ENCODE measurements around the gene CCDC170. TPM values are rescaled to one million over a fixed set of nuclear protein-coding genes. Genes with fewer than 3 reads are reported as not detected.

CCDC170 gene
- polyA plus RNA-seq, 6 donors from 2014 or later: not detected

DNA sequence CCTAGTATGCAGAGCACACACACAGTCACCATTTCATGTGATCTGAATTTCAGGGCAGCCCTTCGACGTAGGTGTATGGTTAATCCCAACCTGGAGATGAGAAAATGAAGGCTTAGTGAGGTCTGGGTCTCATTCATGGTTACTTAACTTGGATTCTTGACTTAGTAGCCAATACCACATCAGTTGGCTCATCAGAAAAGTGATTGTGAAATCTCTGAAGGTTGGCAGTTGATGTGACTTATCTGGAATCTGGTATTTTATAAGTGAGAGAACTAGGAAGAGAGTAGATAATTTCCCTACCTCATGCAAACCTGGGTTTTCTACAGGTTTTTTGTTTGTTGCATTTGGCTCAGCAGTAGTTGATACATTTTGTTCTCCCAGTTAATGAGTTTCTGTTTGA lies 123.7 kb downstream of the CCDC170 start:
- H3K36me3 Mint-ChIP-seq: no peaks in the 10 kb centered on the region
- peaks cover 0 to 23% (median 0%) of the 10 kb centered on the region in 3 donors for H3K27me3 Mint-ChIP-seq
- ATAC-seq (ENCODE audit: low read depth in 2 of 2) (no peak), DNase-seq (no peak)
- H3K4me1 Mint-ChIP-seq: no peaks in the 10 kb centered on the region
- peaks cover 0 to 10% (median 0%) of the 10 kb centered on the region in 7 donors for H3K9me3 Mint-ChIP-seq
- H3K4me3 Mint-ChIP-seq: no peak overlapping the region
- peak overlapping the region in 1 of 6 donors; percentile 17 for H3K27ac Mint-ChIP-seq

DNA sequence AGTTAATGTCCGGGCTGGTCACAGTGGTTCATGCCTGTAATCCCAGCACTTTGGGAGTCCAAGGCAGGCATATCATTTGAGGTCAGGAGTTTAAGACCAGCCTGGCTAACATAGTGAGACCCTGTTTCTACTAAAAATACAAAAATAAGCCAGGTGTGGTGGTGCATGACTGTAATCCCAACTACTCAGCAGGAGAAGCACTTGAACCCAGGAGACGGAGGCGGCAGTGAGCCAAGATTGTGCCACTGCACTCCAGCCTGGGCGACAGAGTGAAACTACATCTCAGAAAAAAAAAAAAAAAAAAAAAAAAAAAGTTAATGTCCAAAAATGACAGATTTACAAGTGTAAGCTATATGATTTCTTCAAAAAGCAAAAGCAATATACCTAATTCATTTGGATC lies 124.9 kb downstream of the CCDC170 start:
- H3K4me3 Mint-ChIP-seq: no peak overlapping the region
- H3K27me3 Mint-ChIP-seq: peaks cover 0 to 21% (median 0%) of the 10 kb centered on the region in 3 donors
- H3K4me1 Mint-ChIP-seq: no peaks in the 10 kb centered on the region

DNA sequence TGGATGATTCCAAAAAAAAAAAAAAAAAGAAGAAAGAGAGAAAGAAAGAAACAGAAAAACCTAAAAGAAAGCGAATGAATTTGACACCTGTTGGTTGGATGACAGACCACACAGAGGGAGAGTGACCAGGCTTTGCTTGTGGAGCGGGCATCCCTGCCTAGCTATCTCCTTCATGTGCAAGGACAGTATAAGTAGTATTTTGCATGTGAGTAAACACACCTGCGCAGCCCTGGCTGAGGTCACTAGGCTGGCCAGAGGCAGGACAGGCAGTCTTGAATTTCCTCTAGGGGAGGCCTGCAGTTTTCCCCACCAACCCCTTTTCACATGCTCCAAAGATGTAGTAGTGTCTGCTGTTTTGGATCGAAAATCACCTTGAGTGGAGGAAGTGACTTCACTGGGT lies 126.4 kb downstream of the CCDC170 start:
- H3K4me3 Mint-ChIP-seq: no peak overlapping the region
- no peak for DNase-seq
- H3K4me1 Mint-ChIP-seq: no peaks in the 10 kb centered on the region
- no peak overlapping the region for H3K27ac Mint-ChIP-seq
- H3K9me3 Mint-ChIP-seq: peaks cover 0 to 10% (median 0%) of the 10 kb centered on the region in 7 donors
- no peaks in the 10 kb centered on the region for H3K36me3 Mint-ChIP-seq
- ATAC-seq (ENCODE audit: low read depth in 2 of 2): no peak
- peaks cover 0 to 18% (median 0%) of the 10 kb centered on the region in 3 donors for H3K27me3 Mint-ChIP-seq

More for the DNA sequence above, 124.9 kb downstream of the CCDC170 start:
- DNase-seq: no peak
- Mint-ChIP-seq H3K36me3 (no peaks in the 10 kb centered on the region), H3K9me3 (peaks cover 0 to 10% (median 0%) of the 10 kb centered on the region in 7 donors), H3K27ac (no peak overlapping the region)
- ATAC-seq (ENCODE audit: low read depth in 2 of 2): no peak

DNA sequence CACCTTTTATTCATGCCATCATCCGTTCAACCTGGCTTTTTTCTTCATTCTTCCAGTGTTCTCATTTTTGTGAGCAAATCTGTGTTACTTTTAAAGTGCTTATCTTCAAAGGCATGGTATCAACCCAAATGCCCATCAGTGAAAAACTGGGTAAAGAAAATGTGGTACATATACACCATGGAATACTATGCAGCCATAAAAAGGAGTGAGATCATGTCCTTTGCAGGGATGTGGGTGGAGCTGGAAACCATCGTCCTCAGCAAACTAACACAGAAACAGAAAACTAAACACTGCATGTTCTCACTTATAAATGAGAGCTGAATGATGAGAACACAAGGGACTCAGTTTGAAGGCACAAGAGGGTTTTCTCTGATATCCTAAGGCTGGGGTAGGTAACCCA lies 130.3 kb downstream of the CCDC170 start:
- no peak for ATAC-seq (ENCODE audit: low read depth in 2 of 2)
- H3K9me3 Mint-ChIP-seq: no peaks in the 10 kb centered on the region
- no peaks in the 10 kb centered on the region for H3K36me3 Mint-ChIP-seq
- DNase-seq: no peak
- no peaks in the 10 kb centered on the region for H3K27me3 Mint-ChIP-seq
- H3K27ac Mint-ChIP-seq: no peak overlapping the region
- no peak overlapping the region for H3K4me3 Mint-ChIP-seq
- H3K4me1 Mint-ChIP-seq: no peaks in the 10 kb centered on the region

DNA sequence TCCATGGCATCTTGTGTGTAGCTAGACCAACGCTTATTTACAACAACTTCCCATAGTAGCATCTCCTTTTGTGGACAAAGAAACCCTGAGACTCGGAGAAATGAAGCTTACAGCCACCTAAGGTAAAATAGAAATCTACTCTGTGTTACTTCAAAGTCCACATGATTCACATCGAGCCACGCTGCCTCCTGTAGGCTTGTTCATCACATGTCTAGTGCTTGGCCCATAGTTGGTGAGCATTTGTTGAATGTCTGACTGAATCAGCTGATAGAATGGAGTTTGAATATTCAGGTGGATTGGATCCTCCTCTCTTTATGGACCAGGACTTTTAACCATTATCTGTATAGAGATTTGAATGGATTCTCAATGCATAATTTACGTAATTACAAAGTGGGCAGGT lies 130.7 kb downstream of the CCDC170 start:
- Mint-ChIP-seq H3K27me3 (no peaks in the 10 kb centered on the region), H3K36me3 (no peaks in the 10 kb centered on the region), H3K27ac (no peak overlapping the region), H3K4me3 (no peak overlapping the region), H3K4me1 (no peaks in the 10 kb centered on the region), H3K9me3 (no peaks in the 10 kb centered on the region)
- DNase-seq: no peak
- ATAC-seq (ENCODE audit: low read depth in 2 of 2): no peak

DNA sequence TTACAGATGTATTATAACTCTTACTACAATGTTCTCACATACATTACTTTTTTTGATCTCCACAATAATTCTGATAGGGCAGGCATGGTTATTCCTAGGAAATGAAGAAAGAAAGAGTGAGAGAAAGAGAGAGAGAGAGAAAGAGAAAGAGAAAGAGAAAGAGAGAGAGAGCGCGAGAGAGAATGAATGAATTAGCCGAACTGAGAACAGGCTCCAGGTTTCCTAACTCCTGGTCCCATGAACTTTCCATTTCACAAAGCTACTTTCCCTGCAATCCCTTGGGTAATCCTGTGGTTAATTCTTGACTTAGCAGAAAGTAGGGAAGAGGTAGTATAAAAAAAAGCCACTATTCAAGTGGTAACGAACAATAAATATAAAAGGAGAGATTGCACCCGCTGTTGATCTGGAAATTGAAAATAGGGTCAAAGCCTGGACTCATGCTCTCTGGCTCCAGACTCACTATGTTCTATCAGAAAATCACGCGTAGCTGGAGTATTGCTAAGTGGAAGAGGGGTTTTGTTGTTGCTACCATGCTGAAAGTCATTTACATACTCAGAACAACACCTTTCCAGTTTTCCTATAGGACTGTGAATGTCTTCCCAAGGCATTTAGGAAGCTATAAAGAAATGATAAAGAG lies 131.2 kb downstream of the CCDC170 start:
- Mint-ChIP-seq H3K4me1 (no peaks in the 10 kb centered on the region), H3K9me3 (no peaks in the 10 kb centered on the region), H3K27me3 (peaks cover 0 to 5% (median 0%) of the 10 kb centered on the region in 3 donors), H3K36me3 (no peaks in the 10 kb centered on the region), H3K27ac (no peak overlapping the region), H3K4me3 (no peak overlapping the region)
- ATAC-seq (ENCODE audit: low read depth in 2 of 2) (no peak), DNase-seq (no peak)

DNA sequence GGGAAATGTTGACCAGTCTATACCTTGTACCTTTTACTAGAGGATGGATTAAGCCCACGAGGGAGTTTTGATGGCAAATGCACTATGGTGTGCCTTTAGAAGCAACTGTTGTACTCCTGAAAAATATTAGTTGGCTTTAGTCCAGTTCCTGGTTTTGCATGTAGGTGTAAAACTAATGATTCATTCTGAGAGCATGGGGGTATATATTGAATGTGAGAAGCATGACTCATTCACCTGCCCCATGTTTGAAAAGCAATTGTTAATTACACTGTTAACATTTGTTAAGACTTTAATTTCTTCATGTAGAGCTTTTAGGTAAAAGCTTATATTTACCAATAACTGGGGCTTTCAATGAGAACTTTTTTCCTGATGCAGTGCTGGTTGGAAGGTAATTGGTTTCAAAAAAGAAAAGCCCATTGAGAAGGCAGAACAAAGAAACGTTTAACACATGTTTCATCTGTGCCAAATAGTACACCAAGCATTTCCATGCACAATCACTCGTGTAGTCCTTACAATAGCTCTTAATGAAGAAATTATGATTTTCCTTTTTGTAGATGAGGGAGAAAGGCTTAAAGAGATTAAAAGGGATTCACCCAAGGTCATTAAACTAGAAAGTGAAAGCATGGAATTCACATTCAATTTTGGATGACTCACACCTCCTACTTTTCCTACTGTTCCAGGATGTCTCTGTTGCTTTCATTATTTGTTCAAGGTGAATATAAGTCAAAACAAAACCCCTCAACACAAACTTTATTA lies 134.1 kb downstream of the CCDC170 start:
- peak overlapping the region in 1 of 6 donors; percentile 36 for H3K27ac Mint-ChIP-seq
- no peaks in the 10 kb centered on the region for H3K9me3 Mint-ChIP-seq
- no peaks in the 10 kb centered on the region for H3K36me3 Mint-ChIP-seq
- DNase-seq (no peak), ATAC-seq (ENCODE audit: low read depth in 2 of 2) (no peak)
- H3K4me3 Mint-ChIP-seq: no peak overlapping the region
- no peaks in the 10 kb centered on the region for H3K4me1 Mint-ChIP-seq
- H3K27me3 Mint-ChIP-seq: peaks cover 0 to 5% (median 0%) of the 10 kb centered on the region in 3 donors

DNA sequence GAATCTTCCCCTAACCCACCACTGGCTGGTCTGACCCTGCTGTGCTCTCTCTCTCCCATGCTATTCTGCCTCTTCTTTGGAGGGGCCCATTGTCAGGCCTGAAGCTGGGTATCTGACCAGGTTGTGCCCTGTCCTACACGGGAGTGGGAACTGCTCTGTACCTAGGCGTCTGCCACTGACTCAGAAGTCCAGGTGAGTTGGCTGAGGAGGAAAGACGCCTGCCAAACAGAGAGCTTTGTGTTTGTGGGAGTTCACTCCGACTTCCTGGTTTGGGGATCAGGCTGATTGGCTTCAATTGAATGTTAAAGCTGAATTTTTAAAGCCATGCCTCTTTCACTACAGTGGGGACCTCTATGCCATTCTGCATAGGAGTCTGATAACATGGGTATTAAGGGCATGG lies 136.0 kb downstream of the CCDC170 start:
- no peaks in the 10 kb centered on the region for H3K9me3 Mint-ChIP-seq
- H3K4me1 Mint-ChIP-seq: no peaks in the 10 kb centered on the region
- DNase-seq: no peak
- no peak overlapping the region for H3K4me3 Mint-ChIP-seq
- no peak for ATAC-seq (ENCODE audit: low read depth in 2 of 2)
- H3K27me3 Mint-ChIP-seq: peaks cover 0 to 5% (median 4%) of the 10 kb centered on the region in 3 donors
- H3K27ac Mint-ChIP-seq: no peak overlapping the region
- H3K36me3 Mint-ChIP-seq: no peaks in the 10 kb centered on the region

DNA sequence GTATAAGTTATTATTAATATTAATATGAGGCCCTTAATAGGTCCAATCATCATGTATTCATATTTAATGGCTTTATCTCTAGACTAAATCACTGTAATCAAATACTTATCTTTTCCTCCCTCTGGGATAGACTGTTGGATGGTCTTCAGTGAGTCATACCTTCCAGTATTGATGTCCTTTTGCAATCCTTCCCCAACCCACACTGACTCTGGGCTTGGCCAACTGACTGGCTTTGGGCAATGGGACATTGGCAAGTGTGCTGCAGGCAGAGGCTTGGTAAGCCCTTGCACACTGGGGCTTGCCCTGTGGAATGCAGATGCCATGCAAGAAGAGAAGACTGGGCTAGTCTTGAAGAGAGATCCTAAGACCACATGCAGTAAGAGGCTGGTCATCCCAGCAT lies 136.6 kb downstream of the CCDC170 start:
- no peaks in the 10 kb centered on the region for H3K9me3 Mint-ChIP-seq
- peaks cover 0 to 5% (median 4%) of the 10 kb centered on the region in 3 donors for H3K27me3 Mint-ChIP-seq
- DNase-seq (no peak), ATAC-seq (ENCODE audit: low read depth in 2 of 2) (no peak)
- no peaks in the 10 kb centered on the region for H3K4me1 Mint-ChIP-seq
- H3K36me3 Mint-ChIP-seq: no peaks in the 10 kb centered on the region
- H3K27ac Mint-ChIP-seq: no peak overlapping the region
- H3K4me3 Mint-ChIP-seq: no peak overlapping the region

DNA sequence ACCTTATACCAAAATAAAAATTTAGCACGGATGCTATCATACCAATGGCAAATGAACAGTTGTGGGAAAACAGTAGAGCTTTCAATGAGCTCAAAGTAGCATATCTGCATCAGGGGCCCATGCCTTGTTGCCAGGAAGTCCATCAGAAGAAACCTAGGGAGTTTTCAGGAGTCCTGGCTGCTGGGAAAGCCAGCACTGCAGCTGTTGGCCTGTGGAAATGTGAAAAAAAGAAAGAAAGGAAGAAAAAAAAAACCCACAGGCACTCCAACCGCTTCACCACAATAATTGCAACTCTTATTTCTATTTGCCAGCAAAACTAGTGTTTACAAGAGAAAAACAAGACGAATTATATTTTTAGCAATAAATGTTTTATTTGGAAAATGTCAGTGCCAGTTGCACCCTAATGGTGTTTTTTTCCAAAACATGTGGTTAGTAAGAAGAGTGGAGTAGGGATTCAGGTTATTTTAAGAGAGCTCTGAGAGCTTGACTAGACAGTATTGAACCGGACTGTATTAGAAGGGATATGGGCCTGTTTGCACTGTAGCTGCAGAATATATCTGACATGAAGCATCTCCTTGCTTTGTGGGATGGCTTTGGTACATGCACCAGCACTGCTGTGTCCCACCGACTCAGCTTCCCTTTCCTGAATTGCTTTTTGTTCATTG lies 137.3 kb downstream of the CCDC170 start:
- Mint-ChIP-seq H3K4me1 (no peaks in the 10 kb centered on the region), H3K27me3 (peaks cover 0 to 5% (median 4%) of the 10 kb centered on the region in 3 donors), H3K9me3 (peaks cover 0 to 4% (median 0%) of the 10 kb centered on the region in 7 donors), H3K36me3 (no peaks in the 10 kb centered on the region), H3K27ac (no peak overlapping the region), H3K4me3 (no peak overlapping the region)
- DNase-seq (no peak), ATAC-seq (ENCODE audit: low read depth in 2 of 2) (no peak)

DNA sequence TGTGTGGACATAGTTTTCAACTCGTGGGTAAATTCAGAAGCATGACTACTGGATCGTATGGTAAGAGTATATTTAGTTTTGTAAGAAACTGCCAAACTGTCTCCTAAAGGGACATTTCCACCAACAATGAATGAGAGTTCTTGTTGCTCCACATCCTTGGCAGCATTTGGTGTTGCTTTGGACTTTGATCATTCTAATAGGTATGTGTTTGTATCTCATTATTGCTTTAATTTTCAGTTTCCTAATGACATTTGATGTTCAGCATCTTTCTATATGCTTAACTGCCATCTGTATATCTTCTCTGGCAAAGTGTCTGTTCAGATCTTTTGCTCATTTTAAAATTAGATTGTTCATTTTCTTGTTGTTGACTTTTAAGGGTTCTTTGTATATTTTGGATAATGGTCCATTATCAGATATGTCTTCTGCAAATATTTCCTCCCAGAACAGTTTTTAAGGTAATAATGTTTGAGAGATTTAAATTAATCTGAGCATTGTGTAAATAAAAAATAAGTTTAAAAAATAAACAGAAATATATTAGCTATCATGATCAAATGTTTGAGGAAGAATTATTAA lies 138.7 kb downstream of the CCDC170 start:
- ATAC-seq (ENCODE audit: low read depth in 2 of 2): no peak
- Mint-ChIP-seq H3K4me3 (no peak overlapping the region), H3K4me1 (no peaks in the 10 kb centered on the region), H3K27ac (no peak overlapping the region), H3K27me3 (peaks cover 0 to 5% (median 4%) of the 10 kb centered on the region in 3 donors), H3K36me3 (no peaks in the 10 kb centered on the region), H3K9me3 (peaks cover 0 to 5% (median 0%) of the 10 kb centered on the region in 7 donors)
- no peak for DNase-seq

DNA sequence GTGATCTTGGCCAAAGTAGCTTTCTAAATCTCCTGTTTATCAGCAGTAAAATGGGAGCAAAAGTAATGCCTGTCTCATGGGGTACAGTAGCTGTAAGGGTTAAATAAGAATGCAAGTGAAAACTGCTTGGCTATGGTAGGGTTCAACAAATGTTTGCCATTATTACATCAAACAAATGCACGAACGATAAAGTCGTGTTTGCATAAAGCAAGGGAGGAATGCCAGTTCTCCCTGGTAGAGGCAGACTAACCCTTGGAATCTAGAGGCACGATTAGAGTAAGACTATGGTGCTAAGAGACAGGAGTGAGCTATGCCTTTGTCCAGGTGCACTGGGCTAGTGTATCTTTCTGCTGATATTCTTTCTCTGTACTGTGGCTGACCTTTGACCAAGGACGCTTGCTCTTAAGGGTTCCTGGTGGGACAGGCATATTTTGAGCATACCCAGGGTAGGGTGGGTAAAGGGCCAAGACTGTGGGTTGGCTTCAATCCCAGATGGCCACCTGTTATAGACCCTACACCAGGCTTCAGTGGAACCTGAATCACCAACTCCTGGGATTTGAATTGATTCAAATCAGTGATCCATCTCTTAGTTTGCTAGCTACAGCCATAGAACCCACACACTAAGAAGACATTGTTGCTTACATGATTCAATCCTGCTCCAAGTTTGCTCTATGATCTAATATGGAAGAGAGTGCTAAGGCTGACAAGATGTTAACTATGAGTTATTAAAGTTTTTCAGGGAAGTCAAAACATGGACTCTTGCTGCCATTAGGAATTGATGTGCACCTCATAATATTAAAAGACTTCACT lies 139.9 kb downstream of the CCDC170 start:
- Mint-ChIP-seq H3K4me1 (no peaks in the 10 kb centered on the region), H3K27me3 (peaks cover 0 to 5% (median 4%) of the 10 kb centered on the region in 3 donors), H3K27ac (no peak overlapping the region), H3K4me3 (no peak overlapping the region), H3K36me3 (no peaks in the 10 kb centered on the region), H3K9me3 (peaks cover 0 to 9% (median 3%) of the 10 kb centered on the region in 7 donors)
- DNase-seq (no peak), ATAC-seq (ENCODE audit: low read depth in 2 of 2) (no peak)

DNA sequence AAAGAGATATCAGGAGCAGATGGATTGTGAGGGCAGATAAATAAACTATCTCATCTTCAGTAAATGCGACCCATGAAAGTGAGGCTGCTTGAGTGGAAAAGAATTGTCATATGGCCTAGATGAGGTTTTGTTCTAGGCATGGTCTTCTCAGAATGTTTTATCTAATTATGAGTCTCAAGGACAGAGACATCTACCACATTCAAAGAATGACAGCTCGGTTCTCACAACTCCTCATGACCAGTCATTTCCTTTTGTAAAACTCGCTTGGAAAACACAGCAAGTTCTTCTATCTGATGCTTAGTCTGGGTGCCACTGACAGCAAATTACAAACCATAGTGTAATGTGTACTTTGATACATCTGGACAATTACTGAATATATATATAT lies 140.5 kb downstream of the CCDC170 start:
- ATAC-seq (ENCODE audit: low read depth in 2 of 2): no peak
- Mint-ChIP-seq H3K9me3 (peaks cover 0 to 9% (median 3%) of the 10 kb centered on the region in 7 donors), H3K4me3 (no peak overlapping the region), H3K27ac (no peak overlapping the region), H3K36me3 (no peaks in the 10 kb centered on the region), H3K4me1 (no peaks in the 10 kb centered on the region), H3K27me3 (peaks cover 0 to 5% (median 4%) of the 10 kb centered on the region in 3 donors)
- DNase-seq: no peak

Measured in naive B cell (primary cell).